ENCODE measurements around the gene LCORL.
"Not testable (repeated sequence)": the region's sequence is repeated elsewhere in the genome, so short reads cannot be mapped to it uniquely, and the experiment has no call there.

The LCORL gene

GRCh38 chr4:18021720-18022571 is at the start of gene LCORL:
LCORL (minus strand) TSS chr4:18021755; CDS start chr4:18021751, 4 bp downstream.
- DNase-seq (ENCODE audit: low read depth in 2 of 2), result peak; percentile 76 to 78

DNA sequence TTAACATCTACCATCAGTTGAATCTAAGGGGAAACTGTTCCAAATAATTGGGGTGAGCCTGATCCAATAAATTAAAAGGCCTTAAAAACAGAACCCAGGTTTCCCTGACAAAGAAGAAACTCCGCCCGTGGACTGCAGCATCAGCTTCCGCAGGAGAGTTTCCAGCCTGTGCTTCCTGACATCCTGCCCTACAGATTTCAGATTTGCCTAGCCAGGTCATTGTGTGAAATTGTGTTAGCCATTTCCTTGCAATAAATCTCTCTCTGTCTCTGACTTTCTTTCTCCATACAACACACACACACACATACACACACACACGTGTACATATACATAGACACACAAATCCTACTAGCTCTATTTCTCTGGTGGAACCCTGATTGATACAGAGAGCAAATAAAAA is 48.3 kb upstream of the LCORL start:
- no peak for DNase-seq (ENCODE audit: low read depth in 2 of 2)

DNA sequence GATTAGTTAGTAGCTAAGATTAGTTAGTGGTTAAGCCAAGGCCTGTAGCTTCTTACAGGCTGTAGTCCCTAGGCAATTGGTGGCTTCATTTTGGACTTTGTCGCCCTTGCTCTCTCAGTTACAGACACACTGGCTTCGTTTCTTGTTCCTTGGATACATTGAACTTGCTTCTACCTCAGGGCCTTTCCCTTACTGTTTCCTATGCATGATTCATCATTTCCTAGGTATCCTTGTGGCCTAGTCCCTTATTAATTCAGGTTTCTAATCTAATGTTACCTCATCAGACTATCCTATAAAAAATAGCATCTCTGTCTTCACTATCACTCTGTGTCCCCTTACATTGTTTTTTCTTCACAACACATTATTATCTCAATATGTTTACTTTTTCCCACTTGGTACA is 45.5 kb upstream of the LCORL start:
- DNase-seq (ENCODE audit: low read depth in 2 of 2), result no peak

DNA sequence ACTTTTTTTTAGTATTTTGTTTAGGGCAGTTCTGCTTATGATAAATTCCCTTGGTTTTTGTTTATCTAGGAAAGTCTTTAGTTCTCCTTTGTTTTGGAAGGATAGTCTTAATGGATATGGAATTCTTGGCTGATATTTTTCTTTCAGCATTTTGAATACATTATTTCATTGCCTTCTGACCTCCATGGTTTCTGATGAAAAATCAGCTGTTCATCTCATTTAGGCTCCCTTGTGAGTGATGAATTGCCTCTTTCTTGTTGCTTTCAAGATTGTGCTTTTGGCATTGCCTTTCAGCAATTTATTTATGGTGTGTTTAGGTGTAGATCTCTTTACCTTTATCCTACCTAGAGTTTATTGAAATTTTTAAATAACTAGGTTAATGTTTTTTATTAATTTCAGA is 41.5 kb upstream of the LCORL start:
- no peak for DNase-seq (ENCODE audit: low read depth in 2 of 2)

DNA sequence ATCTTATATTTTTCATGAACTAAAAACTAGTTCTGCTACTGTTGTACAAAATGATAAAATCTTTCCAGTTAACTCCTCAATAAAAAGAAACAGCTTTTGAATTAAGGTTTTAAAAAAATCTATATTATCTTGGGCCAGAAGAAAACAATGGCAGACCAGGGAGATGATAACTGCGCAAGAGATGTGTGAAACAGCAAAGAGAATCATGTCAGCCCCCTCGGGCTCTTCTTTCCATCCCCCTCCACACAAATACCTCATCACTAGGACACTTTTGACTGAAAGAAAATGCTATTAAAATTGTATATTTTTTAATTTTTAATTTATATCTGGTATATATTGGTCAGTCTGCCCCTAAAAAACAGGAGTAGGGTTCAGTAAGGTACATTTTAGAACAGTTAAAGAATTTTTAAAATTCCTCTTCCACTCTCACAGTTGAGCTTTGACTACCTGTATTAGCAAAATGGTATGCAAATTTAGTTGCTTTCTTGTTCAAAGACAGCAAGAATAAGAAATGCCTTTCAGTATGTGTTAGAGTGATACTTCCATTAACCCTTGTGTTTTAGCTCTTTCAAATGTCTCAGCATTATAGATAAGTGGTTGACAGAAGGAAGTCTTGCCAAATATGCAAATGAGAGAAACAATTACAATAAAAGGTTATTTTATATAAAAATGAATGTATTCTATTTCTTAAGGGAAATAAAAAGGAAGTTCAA is 36.4 kb upstream of the LCORL start:
- DNase-seq (ENCODE audit: low read depth in 2 of 2), result no peak

- DNase-seq (ENCODE audit: low read depth in 2 of 2), result no peak
Observed at GRCh38 chr4:18056030-18056429, 34.5 kb upstream of the LCORL start.

DNA sequence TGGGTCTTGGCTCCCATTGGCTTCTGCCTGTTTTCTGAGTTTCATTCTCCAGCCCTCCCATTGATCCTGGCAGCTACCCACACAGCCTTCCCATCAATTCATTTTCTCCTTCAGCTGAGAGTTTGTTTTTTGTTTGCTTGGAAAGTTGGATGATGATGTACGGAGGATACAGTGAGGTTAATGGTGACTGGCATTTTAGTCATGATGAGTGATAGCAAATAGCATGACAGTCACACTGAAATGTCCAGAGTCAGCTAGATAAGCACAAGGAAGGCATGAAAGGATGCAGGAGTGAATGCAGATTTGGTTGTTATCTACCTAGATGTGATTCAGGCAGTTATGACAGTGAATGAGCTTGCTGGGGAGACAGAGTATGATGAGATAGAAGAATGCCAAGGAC is 30.6 kb upstream of the LCORL start:
- no peak for DNase-seq (ENCODE audit: low read depth in 2 of 2)

GRCh38 chr4:18051281-18051680 is 29.7 kb upstream of the LCORL start:
- DNase-seq (ENCODE audit: low read depth in 2 of 2), result no peak

DNA sequence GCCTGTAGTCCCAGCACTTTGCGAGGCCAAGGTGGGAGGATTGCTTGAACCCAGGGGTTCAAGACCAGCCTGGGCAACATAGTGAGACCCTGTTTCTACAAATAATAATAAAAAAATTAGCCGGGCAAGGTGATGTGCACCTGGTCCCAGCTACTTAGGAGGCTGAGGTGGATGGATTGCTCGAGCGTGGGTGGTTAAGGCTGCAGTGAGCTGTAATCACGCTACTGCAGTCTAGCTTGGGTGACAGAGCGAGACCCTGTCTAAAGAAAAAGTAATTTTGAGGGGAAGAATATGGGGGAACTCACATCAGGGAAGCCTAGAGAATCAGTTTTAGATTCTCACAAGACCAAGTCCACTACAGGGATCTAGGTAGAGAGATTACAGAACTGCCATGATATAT is 28.9 kb upstream of the LCORL start:
- no peak for DNase-seq (ENCODE audit: low read depth in 2 of 2)

DNA sequence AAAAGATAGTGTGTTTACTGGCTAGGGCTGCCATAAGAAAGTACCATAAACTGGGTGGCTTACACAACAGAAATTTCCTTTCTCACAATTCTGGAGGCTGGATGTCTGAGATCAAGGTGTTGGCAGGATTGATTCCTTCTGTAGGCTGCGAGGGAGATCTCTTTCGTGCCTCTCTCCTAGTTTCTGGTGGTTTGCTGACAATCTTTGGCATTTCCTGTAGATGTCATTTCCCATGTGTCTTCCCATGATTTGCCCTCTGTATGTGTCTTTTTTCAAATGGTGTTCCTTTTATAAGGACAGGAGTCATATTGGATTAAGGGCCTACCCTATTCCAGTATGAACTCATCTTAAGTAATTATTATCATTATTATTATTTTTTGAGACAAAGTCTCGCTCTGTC is 27.9 kb upstream of the LCORL start:
- no peak for DNase-seq (ENCODE audit: low read depth in 2 of 2)

GRCh38 chr4:18042754-18043153 is 21.2 kb upstream of the LCORL start:
- DNase-seq (ENCODE audit: low read depth in 2 of 2), result no peak

- DNase-seq (ENCODE audit: low read depth in 2 of 2), result no peak
Observed at GRCh38 chr4:18042012-18042411, 20.5 kb upstream of the LCORL start.

- DNase-seq (ENCODE audit: low read depth in 2 of 2), result no peak
Observed at GRCh38 chr4:18041114-18041513, 19.6 kb upstream of the LCORL start.

DNA sequence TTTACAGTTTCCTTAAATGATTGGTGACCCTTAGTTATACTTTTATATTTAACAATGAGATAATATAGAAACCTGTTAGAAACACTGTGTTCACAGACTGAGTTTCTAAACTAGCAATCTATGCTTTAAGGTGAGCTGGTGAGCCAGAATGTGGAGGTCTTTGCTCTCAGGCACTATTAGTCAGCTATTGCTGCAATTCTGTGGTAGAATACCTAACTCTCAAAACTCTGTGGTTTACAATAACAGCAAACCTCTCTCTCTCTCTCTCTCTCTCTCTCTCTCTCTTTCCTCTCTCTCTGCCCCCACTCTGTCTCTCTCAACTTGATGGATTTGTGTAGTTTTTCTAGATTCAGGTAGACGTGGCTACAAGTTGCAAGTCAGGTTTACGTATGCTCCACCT is 17.6 kb upstream of the LCORL start:
- no peak for DNase-seq (ENCODE audit: low read depth in 2 of 2)

DNA sequence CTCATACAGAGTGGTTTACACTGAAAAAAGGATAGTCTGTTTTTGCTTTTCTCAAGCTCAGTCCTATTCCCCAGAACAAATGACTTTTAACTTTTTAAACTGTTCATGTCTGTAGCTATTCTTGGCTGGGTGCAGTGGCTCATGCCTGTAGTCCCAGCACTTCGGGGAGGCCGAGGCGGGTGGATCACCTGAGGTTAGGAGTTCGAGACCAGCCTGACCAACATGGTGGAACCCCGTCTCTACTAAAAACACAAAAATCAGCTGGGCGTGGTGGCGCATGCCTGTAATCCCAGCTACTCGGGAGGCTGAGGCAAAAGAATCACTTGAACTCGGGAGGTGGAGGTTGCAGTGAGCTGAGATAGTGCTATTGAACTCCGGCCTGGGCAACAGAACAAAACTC is 14.8 kb upstream of the LCORL start:
- DNase-seq (ENCODE audit: low read depth in 2 of 2), result not testable (repeated sequence)

DNA sequence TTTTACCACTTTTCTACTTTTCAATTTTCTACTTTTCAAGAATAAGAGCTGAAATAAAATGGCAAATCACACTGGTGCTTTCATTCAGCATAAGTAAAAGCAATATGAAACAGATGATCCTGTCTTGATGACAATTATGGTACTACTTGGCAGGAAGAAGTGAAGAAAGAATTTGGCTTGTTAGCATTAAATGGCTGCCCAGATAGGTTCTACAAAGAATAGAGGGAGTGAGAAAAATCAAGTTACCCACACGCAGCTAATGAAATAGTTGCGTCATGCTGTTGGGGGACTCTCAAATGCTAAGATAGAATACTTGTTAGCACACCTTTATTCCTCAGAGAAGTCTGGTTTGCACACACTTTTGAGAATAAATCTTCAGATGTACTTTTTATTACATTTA is 12.5 kb upstream of the LCORL start:
- no peak for DNase-seq (ENCODE audit: low read depth in 2 of 2)

DNA sequence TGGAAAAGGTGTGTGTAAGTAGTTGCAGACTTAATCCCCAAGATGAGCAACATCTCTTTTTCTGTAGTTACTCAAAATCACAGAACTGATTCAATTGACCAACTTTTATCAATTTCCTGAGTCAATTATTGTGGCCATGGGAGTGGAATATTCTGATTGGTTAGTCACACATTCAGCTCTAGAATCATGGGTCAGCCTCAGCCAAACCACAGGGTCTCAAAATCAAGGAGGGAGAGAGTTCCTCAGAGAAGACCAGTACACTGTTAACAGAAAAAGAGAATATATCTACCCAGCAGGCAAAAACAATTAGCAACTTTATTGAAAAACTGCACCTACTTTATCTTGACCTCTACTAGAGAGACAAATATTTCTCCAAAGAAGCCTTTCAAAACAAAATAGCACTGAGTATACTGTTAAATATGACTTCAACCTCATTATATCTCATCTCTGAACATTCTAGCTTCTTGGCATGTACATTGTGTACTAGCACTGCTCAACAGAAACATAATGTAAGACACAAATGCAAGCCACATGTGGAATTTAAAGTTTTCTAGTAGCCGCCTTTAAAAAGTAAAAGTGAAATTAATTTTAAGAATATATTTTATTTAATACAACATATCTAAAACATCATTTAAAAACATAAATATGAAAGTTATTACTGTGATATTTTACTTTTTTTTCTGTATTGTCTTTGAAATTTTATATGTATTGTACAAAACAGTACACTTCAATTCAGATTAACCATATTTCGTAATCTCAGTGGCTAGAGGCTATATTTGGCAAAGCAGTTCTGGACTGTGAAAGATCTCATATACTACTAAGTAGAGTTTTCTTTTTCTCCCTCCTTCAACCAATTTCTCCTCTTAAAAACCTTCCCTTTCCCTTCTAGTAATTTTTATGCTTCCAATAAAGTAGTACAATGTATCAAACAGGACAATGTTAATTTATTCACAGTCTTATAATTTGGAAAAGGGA is 11.8 kb upstream of the LCORL start:
- no peak for DNase-seq (ENCODE audit: low read depth in 2 of 2)

GRCh38 chr4:18025288-18025687 is 3.7 kb upstream of the LCORL start:
- DNase-seq (ENCODE audit: low read depth in 2 of 2), result no peak

GRCh38 chr4:18022572-18023050 is 1.1 kb upstream of the LCORL start:
- no peak for DNase-seq (ENCODE audit: low read depth in 2 of 2)

GRCh38 chr4:18021470-18021719 is 160 bp downstream of the LCORL start:
- no peak for DNase-seq (ENCODE audit: low read depth in 2 of 2)

GRCh38 chr4:18020671-18021469 is 685 bp downstream of the LCORL start:
- DNase-seq (ENCODE audit: low read depth in 2 of 2), result peak; percentile 9 to 10

Measured in stimulated activated CD4-positive, alpha-beta T cell treated with anti-CD3 and anti-CD28 coated beads, Interleukin-15, amount 100 ng/mL, for 48 hours (primary cell).